ENCODE data around the gene ZFYVE28. TPM values are rescaled to one million over a fixed set of nuclear protein-coding genes. Genes with fewer than 3 reads are reported as not detected.

ZFYVE28 gene
- total RNA-seq, 2 donors from 2014 or later, result 6.6 to 30.2 TPM

DNA sequence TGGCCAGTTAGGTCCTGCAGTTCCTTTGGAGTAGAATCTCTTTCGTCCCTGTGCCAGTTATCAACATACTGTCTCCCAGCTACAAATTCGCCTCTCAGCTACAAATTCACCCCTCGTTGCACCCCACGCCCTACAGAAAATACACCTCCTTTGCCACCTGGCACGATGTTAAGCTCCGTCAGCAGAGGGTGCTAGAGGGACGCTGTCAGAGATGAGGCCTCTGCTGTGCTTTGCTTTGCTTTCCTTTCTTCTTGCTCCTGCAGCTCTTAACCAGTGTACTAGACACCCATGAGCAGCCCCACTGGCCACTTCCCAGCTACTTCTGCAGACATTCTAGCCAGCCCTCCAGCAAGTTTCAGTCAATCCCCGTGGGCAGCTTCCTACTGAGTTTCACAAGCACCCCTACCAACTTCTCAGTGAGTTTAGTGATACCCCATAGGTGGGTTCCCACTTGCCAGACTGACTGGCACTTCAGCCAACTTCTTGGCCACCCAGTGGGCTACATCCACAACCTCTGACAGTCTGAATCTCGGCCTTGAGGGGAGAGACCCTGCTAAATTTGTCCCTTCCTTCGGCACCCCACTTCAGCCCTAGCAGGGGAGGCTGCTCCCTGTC lies 198.3 kb downstream of the ZFYVE28 start:
- Histone ChIP-seq H3K4me1 (replicated peaks) (no peaks in the 10 kb centered on the region), H3K27me3 (replicated peaks; ENCODE audit: insufficient read depth) (no peaks in the 10 kb centered on the region), H3K9me3 (no peaks in the 10 kb centered on the region), H3K4me3 (no peak overlapping the region), H3K27ac (no peak overlapping the region), H3K36me3 (no peaks in the 10 kb centered on the region)
- DNase-seq (ENCODE audit: low spot score), result peak; percentile 72
- intact Hi-C loops (cut with DNase I), result loop anchor here (5.0 kb wide), 1 partner anchor 242 kb away; no protein-coding TSS in a partner anchor
- TF ChIP-seq POLR2A (IDR thresholded peaks at IDR 0.05) (no peak), POLR2AphosphoS5 (IDR thresholded peaks at IDR 0.05) (peak; percentile 48)
- TF ChIP-seq, protein P1, sequence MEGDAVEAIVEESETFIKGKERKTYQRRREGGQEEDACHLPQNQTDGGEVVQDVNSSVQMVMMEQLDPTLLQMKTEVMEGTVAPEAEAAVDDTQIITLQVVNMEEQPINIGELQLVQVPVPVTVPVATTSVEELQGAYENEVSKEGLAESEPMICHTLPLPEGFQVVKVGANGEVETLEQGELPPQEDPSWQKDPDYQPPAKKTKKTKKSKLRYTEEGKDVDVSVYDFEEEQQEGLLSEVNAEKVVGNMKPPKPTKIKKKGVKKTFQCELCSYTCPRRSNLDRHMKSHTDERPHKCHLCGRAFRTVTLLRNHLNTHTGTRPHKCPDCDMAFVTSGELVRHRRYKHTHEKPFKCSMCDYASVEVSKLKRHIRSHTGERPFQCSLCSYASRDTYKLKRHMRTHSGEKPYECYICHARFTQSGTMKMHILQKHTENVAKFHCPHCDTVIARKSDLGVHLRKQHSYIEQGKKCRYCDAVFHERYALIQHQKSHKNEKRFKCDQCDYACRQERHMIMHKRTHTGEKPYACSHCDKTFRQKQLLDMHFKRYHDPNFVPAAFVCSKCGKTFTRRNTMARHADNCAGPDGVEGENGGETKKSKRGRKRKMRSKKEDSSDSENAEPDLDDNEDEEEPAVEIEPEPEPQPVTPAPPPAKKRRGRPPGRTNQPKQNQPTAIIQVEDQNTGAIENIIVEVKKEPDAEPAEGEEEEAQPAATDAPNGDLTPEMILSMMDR (IDR thresholded peaks at IDR 0.05), result peak; percentile 54 to 84 (median 82)
- WGBS, result 14% methylated on average over 10 of the region's 10 CpGs

Small RNA genes lying within 50 kb of the gene (small RNA-seq; reads per million reads assigned to genes)
- 0 reads per million in 2 donors for gene COX6B1P5

Other genes with a start within 250 kb of the ZFYVE28 start
- gene HAUS3, start 176.5 kb downstream of the ZFYVE28 start, total RNA-seq, result 10 to 100 TPM; 21.1 to 24.2 TPM
- 10 to 100 TPM in 1 of 2 donors, 1 to 10 TPM in 1; 3.8 to 15.2 TPM for gene POLN, start 176.5 kb downstream of the ZFYVE28 start, total RNA-seq
- gene MXD4, start 156.5 kb downstream of the ZFYVE28 start, total RNA-seq, result 10 to 100 TPM; 63.4 to 81.1 TPM
- gene CFAP99, start 310 bp upstream of the ZFYVE28 start, total RNA-seq, result 1 to 10 TPM in 1 of 2 donors, under 1 TPM in 1; 0.18 to 7.4 TPM
- 10 to 100 TPM; 33.9 to 56.1 TPM for gene RNF4, start 50.5 kb upstream of the ZFYVE28 start, total RNA-seq
- gene FAM193A, start 118.0 kb upstream of the ZFYVE28 start, total RNA-seq, result 10 to 100 TPM; 24.1 to 53.1 TPM